Measurements from ENCODE around the gene PCDHGB4. TPM values are rescaled to one million over a fixed set of nuclear protein-coding genes. Genes with fewer than 3 reads are reported as not detected.

The PCDHGB4 gene
- total RNA-seq, 4 donors from 2014 or later = 3.1 to 14.8 (median 6.0) TPM

GRCh38 chr5:141434006-141434405 is 46.5 kb downstream of the PCDHGB4 start:
- Histone ChIP-seq H3K4me3 (no peak overlapping the region), H3K27ac (no peak overlapping the region), H3K4me1 (peaks cover 0 to 14% (median 0%) of the 10 kb centered on the region in 3 donors), H3K9me3 (peaks cover 0 to 98% (median 11%) of the 10 kb centered on the region in 3 donors), H3K36me3 (peaks cover 0 to 4% of the 10 kb centered on the region in 2 donors), H3K27me3 (no peaks in the 10 kb centered on the region)
- no peak for ATAC-seq
- TF ChIP-seq POLR2A (IDR thresholded peaks at IDR 0.05) (no peak), EP300 (IDR thresholded peaks at IDR 0.05) (no peak), CTCF (IDR thresholded peaks at IDR 0.05) (no peak), POLR2AphosphoS5 (IDR thresholded peaks at IDR 0.05) (no peak)
- WGBS, 2 donors (ENCODE audit: low coverage in 1 of 2) = 52 to 56% methylated on average over 2 of the region's 2 CpGs

DNA sequence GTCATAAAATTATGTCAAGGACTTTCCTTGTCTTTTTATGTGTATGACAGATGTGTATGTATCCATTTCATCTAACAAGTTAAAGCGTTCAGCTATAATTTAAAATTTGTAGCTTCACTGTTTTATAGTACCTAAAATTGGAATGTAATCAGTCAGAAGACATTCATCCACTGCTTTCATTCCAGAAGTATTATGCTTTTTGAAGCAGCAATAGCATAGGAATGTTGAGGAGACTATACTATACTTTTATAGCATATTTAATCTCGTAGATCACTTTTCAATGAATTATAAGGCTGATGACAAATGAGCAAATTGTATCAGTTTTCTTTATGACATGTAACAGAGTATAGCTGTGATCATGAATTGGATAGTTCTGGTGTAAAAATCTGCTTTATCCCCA is 49.7 kb downstream of the PCDHGB4 start:
- TF ChIP-seq POLR2A (IDR thresholded peaks at IDR 0.05) = no peak
- no peak for TF ChIP-seq EP300 (IDR thresholded peaks at IDR 0.05)
- TF ChIP-seq CTCF (IDR thresholded peaks at IDR 0.05) = no peak
- TF ChIP-seq POLR2AphosphoS5 (IDR thresholded peaks at IDR 0.05) = no peak
- H3K36me3 ChIP-seq = peaks cover 0 to 19% of the 10 kb centered on the region in 2 donors
- WGBS, 2 donors (ENCODE audit: low coverage in 1 of 2) = 72 to 91% methylated on average over 2 of the region's 2 CpGs
- H3K4me1 ChIP-seq = no peaks in the 10 kb centered on the region
- no peak for ATAC-seq
- H3K4me3 ChIP-seq = no peak overlapping the region
- peaks cover 0 to 98% (median 2%) of the 10 kb centered on the region in 3 donors for H3K9me3 ChIP-seq
- no peak overlapping the region for H3K27ac ChIP-seq
- no peaks in the 10 kb centered on the region for H3K27me3 ChIP-seq

GRCh38 chr5:141439411-141440141 is 52.1 kb downstream of the PCDHGB4 start:
- Histone ChIP-seq H3K36me3 (peaks cover 0 to 19% of the 10 kb centered on the region in 2 donors), H3K4me1 (no peaks in the 10 kb centered on the region), H3K9me3 (peaks cover 0 to 92% (median 2%) of the 10 kb centered on the region in 3 donors), H3K27ac (no peak overlapping the region), H3K4me3 (no peak overlapping the region), H3K27me3 (no peaks in the 10 kb centered on the region)
- TF ChIP-seq CTCF (IDR thresholded peaks at IDR 0.05) (no peak), POLR2A (IDR thresholded peaks at IDR 0.05) (no peak), EP300 (IDR thresholded peaks at IDR 0.05) (no peak), POLR2AphosphoS5 (IDR thresholded peaks at IDR 0.05) (no peak)
- WGBS, 2 donors (ENCODE audit: low coverage in 1 of 2) = 63 to 75% methylated on average over 7 of the region's 10 CpGs
- ATAC-seq = no peak

Other genes starting within 250 kb of the PCDHGB4 start
- 1 to 10 TPM; 1.0 to 2.0 (median 1.5) TPM for gene PCDHB6, start 237.6 kb upstream of the PCDHGB4 start, total RNA-seq
- 1 to 10 TPM; 1.7 to 3.0 (median 2.4) TPM for gene PCDHB7, start 215.1 kb upstream of the PCDHGB4 start, total RNA-seq
- gene PCDHB8, start 209.9 kb upstream of the PCDHGB4 start, total RNA-seq = 1 to 10 TPM in 3 of 4 donors, under 1 TPM in 1; 0.27 to 1.5 (median 1.2) TPM
- gene PCDHB16, start 205.3 kb upstream of the PCDHGB4 start, total RNA-seq = 1 to 10 TPM; 4.4 to 5.2 (median 4.8) TPM
- 10 to 100 TPM in 1 of 4 donors, 1 to 10 TPM in 3; 1.9 to 10.9 (median 3.0) TPM for gene PCDHB9, start 200.5 kb upstream of the PCDHGB4 start, total RNA-seq
- 1 to 10 TPM; 3.0 to 6.4 (median 4.1) TPM for gene PCDHB10, start 195.3 kb upstream of the PCDHGB4 start, total RNA-seq
- 1 to 10 TPM in 3 of 4 donors, under 1 TPM in 1; 0.99 to 5.4 (median 3.0) TPM for gene PCDHB11, start 188.1 kb upstream of the PCDHGB4 start, total RNA-seq
- 1 to 10 TPM in 3 of 4 donors, under 1 TPM in 1; 0.67 to 5.1 (median 3.4) TPM for gene PCDHB12, start 179.0 kb upstream of the PCDHGB4 start, total RNA-seq
- gene PCDHB13, start 173.8 kb upstream of the PCDHGB4 start, total RNA-seq = 10 to 100 TPM in 1 of 4 donors, 1 to 10 TPM in 3; 2.7 to 11.7 (median 6.1) TPM
- gene PCDHB14, start 164.4 kb upstream of the PCDHGB4 start, total RNA-seq = 10 to 100 TPM in 1 of 4 donors, 1 to 10 TPM in 3; 5.4 to 12.8 (median 7.8) TPM
- gene PCDHB15, start 142.3 kb upstream of the PCDHGB4 start, total RNA-seq = 1 to 10 TPM; 3.2 to 6.6 (median 4.1) TPM
- gene SLC25A2, start 83.6 kb upstream of the PCDHGB4 start, total RNA-seq = 1 to 10 TPM in 2 of 4 donors, not detected in 2; 1.2 to 3.1 TPM
- gene TAF7, start 66.9 kb upstream of the PCDHGB4 start, total RNA-seq = 10 to 100 TPM; 58.7 to 75.9 (median 61.4) TPM
- 1 to 10 TPM in 2 of 4 donors, under 1 TPM in 2; 0.67 to 1.3 (median 1.1) TPM for gene PCDHGA1, start 57.2 kb upstream of the PCDHGB4 start, total RNA-seq
- 1 to 10 TPM; 3.2 to 5.6 (median 4.4) TPM for gene PCDHGA2, start 48.9 kb upstream of the PCDHGB4 start, total RNA-seq
- gene PCDHGA3, start 43.9 kb upstream of the PCDHGB4 start, total RNA-seq = 1 to 10 TPM; 1.3 to 5.7 (median 2.8) TPM
- gene PCDHGB1, start 37.6 kb upstream of the PCDHGB4 start, total RNA-seq = 1 to 10 TPM; 2.0 to 9.5 (median 4.2) TPM
- gene PCDHGA4, start 32.7 kb upstream of the PCDHGB4 start, total RNA-seq = 10 to 100 TPM in 1 of 4 donors, 1 to 10 TPM in 3; 2.4 to 12.0 (median 6.3) TPM
- 10 to 100 TPM in 1 of 4 donors, 1 to 10 TPM in 3; 2.7 to 15.6 (median 4.1) TPM for gene PCDHGB2, start 27.7 kb upstream of the PCDHGB4 start, total RNA-seq
- 10 to 100 TPM in 1 of 4 donors, 1 to 10 TPM in 3; 2.6 to 12.5 (median 4.8) TPM for gene PCDHGA5, start 23.5 kb upstream of the PCDHGB4 start, total RNA-seq
- 1 to 10 TPM; 1.5 to 10.0 (median 4.7) TPM for gene PCDHGB3, start 17.5 kb upstream of the PCDHGB4 start, total RNA-seq
- gene PCDHGA6, start 13.8 kb upstream of the PCDHGB4 start, total RNA-seq = 10 to 100 TPM in 1 of 4 donors, 1 to 10 TPM in 3; 2.0 to 11.1 (median 5.7) TPM
- gene PCDHGA7, start 5.0 kb upstream of the PCDHGB4 start, total RNA-seq = 10 to 100 TPM in 1 of 4 donors, 1 to 10 TPM in 3; 2.7 to 14.3 (median 7.6) TPM
- 1 to 10 TPM; 3.0 to 6.8 (median 3.6) TPM for gene PCDHGA8, start 4.9 kb downstream of the PCDHGB4 start, total RNA-seq
- 10 to 100 TPM in 2 of 4 donors, 1 to 10 TPM in 2; 4.0 to 12.9 (median 9.8) TPM for gene PCDHGB5, start 10.2 kb downstream of the PCDHGB4 start, total RNA-seq
- gene PCDHGA9, start 15.1 kb downstream of the PCDHGB4 start, total RNA-seq = 1 to 10 TPM; 3.3 to 8.6 (median 5.9) TPM
- gene PCDHGB6, start 20.3 kb downstream of the PCDHGB4 start, total RNA-seq = 10 to 100 TPM in 1 of 4 donors, 1 to 10 TPM in 3; 5.7 to 11.7 (median 6.5) TPM
- gene PCDHGA10, start 25.3 kb downstream of the PCDHGB4 start, total RNA-seq = 1 to 10 TPM; 2.9 to 8.2 (median 4.7) TPM
- gene PCDHGB7, start 30.0 kb downstream of the PCDHGB4 start, total RNA-seq = 10 to 100 TPM; 12.3 to 19.3 (median 15.3) TPM
- 10 to 100 TPM in 1 of 4 donors, 1 to 10 TPM in 3; 1.9 to 12.3 (median 3.9) TPM for gene PCDHGA11, start 33.4 kb downstream of the PCDHGB4 start, total RNA-seq
- gene PCDHGA12, start 42.8 kb downstream of the PCDHGB4 start, total RNA-seq = 10 to 100 TPM in 1 of 4 donors, 1 to 10 TPM in 3; 5.3 to 15.4 (median 9.8) TPM
- gene PCDHGC3, start 88.3 kb downstream of the PCDHGB4 start, total RNA-seq = 10 to 100 TPM; 52.6 to 95.6 (median 63.2) TPM
- gene PCDHGC4, start 97.3 kb downstream of the PCDHGB4 start, total RNA-seq = 10 to 100 TPM in 1 of 4 donors, 1 to 10 TPM in 2, under 1 TPM in 1; 0.10 to 12.9 (median 2.4) TPM
- 1 to 10 TPM in 3 of 4 donors, under 1 TPM in 1; 0.07 to 5.1 (median 1.8) TPM for gene PCDHGC5, start 101.4 kb downstream of the PCDHGB4 start, total RNA-seq
- gene DIAPH1, start 231.3 kb downstream of the PCDHGB4 start, total RNA-seq = 10 to 100 TPM; 35.2 to 62.3 (median 53.4) TPM
- 10 to 100 TPM; 35.4 to 77.8 (median 37.7) TPM for gene HDAC3, start 249.2 kb downstream of the PCDHGB4 start, total RNA-seq
- gene RELL2, start 249.3 kb downstream of the PCDHGB4 start, total RNA-seq = 1 to 10 TPM; 2.3 to 5.4 (median 2.8) TPM